Measurements from ENCODE around the gene SAP25. TPM values are rescaled to one million over a fixed set of nuclear protein-coding genes. Genes with fewer than 3 reads are reported as not detected.

The SAP25 gene
- total and polyA plus RNA-seq, 2 of the 4 experiments (the other 2 are of a cell fraction), result 1.8 TPM; not detected in 1

DNA sequence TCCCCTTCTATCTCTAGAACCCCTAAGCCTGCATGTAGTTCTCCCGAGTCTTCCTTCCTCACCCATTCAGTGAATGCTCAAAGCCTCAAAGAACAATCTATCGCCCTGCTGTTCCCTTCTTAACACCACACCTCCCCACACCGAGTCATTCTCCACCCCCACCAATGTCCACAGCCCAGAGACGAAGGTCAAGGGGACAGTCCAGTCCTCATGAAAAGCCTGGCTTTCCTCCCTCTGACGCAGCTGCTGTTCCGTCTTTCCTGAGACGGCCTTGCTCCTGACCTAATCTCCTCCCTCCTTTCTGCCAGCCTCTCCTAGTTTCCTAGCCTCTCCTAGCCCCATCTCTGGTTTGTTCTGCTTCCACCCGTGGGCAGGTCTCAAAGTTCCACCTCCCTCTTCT lies 47.9 kb upstream of the SAP25 start:
- WGBS, 2 experiments (ENCODE audit: extremely low coverage in 2 of 2, insufficient read length in 1 of 2), result 81% methylated on average over 8 of the region's 8 CpGs; no CpG with 5 or more reads in 1 of the 2 experiments

More for the DNA sequence above, 47.9 kb upstream of the SAP25 start:
- H3K9me3 ChIP-seq (ENCODE audit: control insufficient read depth, insufficient read depth, low read length), result no peaks in the 10 kb centered on the region
- no peak overlapping the region for H2BK5ac ChIP-seq (ENCODE audit: low read depth, low read length, poor library complexity, severe bottlenecking)
- no peak overlapping the region for H3K14ac ChIP-seq (replicated peaks; ENCODE audit: low read depth, low read length)
- H2BK15ac ChIP-seq (ENCODE audit: low read depth, low read length), result no peak overlapping the region
- H2AK5ac ChIP-seq (ENCODE audit: low read depth, low read length), result no peak overlapping the region
- peaks cover 7% of the 10 kb centered on the region for H3K9me1 ChIP-seq (ENCODE audit: insufficient read depth, low read length)
- peaks cover 4% of the 10 kb centered on the region for H3K36me3 ChIP-seq (ENCODE audit: control insufficient read depth, insufficient read depth, low read length)
- H4K20me1 ChIP-seq (ENCODE audit: insufficient read depth, low read length), result no peaks in the 10 kb centered on the region; the same call in 1 of the 2 replicates
- no peak overlapping the region for H4K8ac ChIP-seq (ENCODE audit: low read depth in 2 of 2, low read length in 2 of 2)
- no peak overlapping the region for H2BK20ac ChIP-seq (ENCODE audit: low read depth, low read length)
- H2BK120ac ChIP-seq (ENCODE audit: low read depth, low read length), result no peak overlapping the region
- ChIA-PET POLR2A (ENCODE audit: unreplicated experiment) (no interaction called here), CTCF (no interaction called here)
- BruUV-seq (replicated peaks), result no TSS peak
- H3K9ac ChIP-seq (ENCODE audit: low read depth, low read length), result no peak overlapping the region
- H3K56ac ChIP-seq (ENCODE audit: extremely low read depth, insufficient read depth, low read length), result no peak overlapping the region
- ATAC-seq (ENCODE audit: low read depth), result no peak
- no peak overlapping the region for H3K4me2 ChIP-seq (ENCODE audit: low read depth, low read length)
- H3K27me3 ChIP-seq (ENCODE audit: control insufficient read depth, insufficient read depth, low read length), result no peaks in the 10 kb centered on the region
- H3K79me1 ChIP-seq (ENCODE audit: low read depth in 1 of 2, low read length in 2 of 2), result no peaks in the 10 kb centered on the region; a peak in 1 of 4 replicates
- TF ChIP-seq RAD21 (IDR thresholded peaks at IDR 0.05; ENCODE audit: low read length) (no peak), SMC3 (IDR thresholded peaks at IDR 0.05; ENCODE audit: low read depth, low read length) (no peak), MAFK (IDR thresholded peaks at IDR 0.05; ENCODE audit: low read depth, low read length) (no peak), FOS (IDR thresholded peaks at IDR 0.05; ENCODE audit: low read depth, low read length) (no peak), MXI1 (IDR thresholded peaks at IDR 0.05; ENCODE audit: borderline replicate concordance, low read depth, low read length) (no peak), BHLHE40 (IDR thresholded peaks at IDR 0.05; ENCODE audit: low read depth, low read length) (no peak), POLR2A (IDR thresholded peaks at IDR 0.05; ENCODE audit: low read depth, low read length) (no peak), MAZ (IDR thresholded peaks at IDR 0.05; ENCODE audit: borderline replicate concordance, low read depth, low read length) (no peak), RFX5 (IDR thresholded peaks at IDR 0.05; ENCODE audit: low read depth, low read length) (no peak), CHD1 (IDR thresholded peaks at IDR 0.05; ENCODE audit: low read depth, low read length) (no peak), RCOR1 (IDR thresholded peaks at IDR 0.05; ENCODE audit: insufficient replicate concordance, low read length) (no peak), NFE2L2 (IDR thresholded peaks at IDR 0.05; ENCODE audit: low read depth, low read length) (no peak), CEBPB (IDR thresholded peaks at IDR 0.05; ENCODE audit: low read depth, low read length) (no peak)
- TF ChIP-seq, protein P1, sequence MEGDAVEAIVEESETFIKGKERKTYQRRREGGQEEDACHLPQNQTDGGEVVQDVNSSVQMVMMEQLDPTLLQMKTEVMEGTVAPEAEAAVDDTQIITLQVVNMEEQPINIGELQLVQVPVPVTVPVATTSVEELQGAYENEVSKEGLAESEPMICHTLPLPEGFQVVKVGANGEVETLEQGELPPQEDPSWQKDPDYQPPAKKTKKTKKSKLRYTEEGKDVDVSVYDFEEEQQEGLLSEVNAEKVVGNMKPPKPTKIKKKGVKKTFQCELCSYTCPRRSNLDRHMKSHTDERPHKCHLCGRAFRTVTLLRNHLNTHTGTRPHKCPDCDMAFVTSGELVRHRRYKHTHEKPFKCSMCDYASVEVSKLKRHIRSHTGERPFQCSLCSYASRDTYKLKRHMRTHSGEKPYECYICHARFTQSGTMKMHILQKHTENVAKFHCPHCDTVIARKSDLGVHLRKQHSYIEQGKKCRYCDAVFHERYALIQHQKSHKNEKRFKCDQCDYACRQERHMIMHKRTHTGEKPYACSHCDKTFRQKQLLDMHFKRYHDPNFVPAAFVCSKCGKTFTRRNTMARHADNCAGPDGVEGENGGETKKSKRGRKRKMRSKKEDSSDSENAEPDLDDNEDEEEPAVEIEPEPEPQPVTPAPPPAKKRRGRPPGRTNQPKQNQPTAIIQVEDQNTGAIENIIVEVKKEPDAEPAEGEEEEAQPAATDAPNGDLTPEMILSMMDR (conservative IDR thresholded peaks at IDR 0.05; ENCODE audit: low read depth, low read length), result no peak
- TF ChIP-seq, protein P2, sequence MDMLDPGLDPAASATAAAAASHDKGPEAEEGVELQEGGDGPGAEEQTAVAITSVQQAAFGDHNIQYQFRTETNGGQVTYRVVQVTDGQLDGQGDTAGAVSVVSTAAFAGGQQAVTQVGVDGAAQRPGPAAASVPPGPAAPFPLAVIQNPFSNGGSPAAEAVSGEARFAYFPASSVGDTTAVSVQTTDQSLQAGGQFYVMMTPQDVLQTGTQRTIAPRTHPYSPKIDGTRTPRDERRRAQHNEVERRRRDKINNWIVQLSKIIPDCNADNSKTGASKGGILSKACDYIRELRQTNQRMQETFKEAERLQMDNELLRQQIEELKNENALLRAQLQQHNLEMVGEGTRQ (IDR thresholded peaks at IDR 0.05; ENCODE audit: low read depth, low read length), result no peak
- TF ChIP-seq, protein P3, sequence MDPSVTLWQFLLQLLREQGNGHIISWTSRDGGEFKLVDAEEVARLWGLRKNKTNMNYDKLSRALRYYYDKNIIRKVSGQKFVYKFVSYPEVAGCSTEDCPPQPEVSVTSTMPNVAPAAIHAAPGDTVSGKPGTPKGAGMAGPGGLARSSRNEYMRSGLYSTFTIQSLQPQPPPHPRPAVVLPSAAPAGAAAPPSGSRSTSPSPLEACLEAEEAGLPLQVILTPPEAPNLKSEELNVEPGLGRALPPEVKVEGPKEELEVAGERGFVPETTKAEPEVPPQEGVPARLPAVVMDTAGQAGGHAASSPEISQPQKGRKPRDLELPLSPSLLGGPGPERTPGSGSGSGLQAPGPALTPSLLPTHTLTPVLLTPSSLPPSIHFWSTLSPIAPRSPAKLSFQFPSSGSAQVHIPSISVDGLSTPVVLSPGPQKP (IDR thresholded peaks at IDR 0.05; ENCODE audit: borderline replicate concordance, low read depth, low read length), result no peak
- H3K23ac ChIP-seq (ENCODE audit: low read depth, low read length), result no peak overlapping the region
- intact Hi-C loops (cut with micrococcal nuclease) (no loop called here), dilution Hi-C loops (cut with HindIII; ENCODE audit: low sequenced_read_pairs, unreplicated experiment) (no loop called here), in situ Hi-C loops (cut with MboI; ENCODE audit: low sequenced_read_pairs) (no loop called here)
- no peak overlapping the region for H4K91ac ChIP-seq (ENCODE audit: insufficient read depth, low read depth, low read length)
- H3K4me1 ChIP-seq (ENCODE audit: control insufficient read depth, insufficient read depth, low read length), result no peaks in the 10 kb centered on the region
- DNase-seq, result no peak
- no peak overlapping the region for H3K4me3 ChIP-seq (ENCODE audit: insufficient read depth, low read depth, low read length)
- H3K27ac ChIP-seq (ENCODE audit: insufficient read depth, low read length), result no peak overlapping the region
- H3K4ac ChIP-seq (ENCODE audit: low read depth, low read length), result no peak overlapping the region
- no peak overlapping the region for H2AK9ac ChIP-seq (replicated peaks; ENCODE audit: low read depth, low read length, poor library complexity)
- no peak overlapping the region for H3K18ac ChIP-seq (ENCODE audit: low read depth, low read length)
- H2AFZ ChIP-seq (replicated peaks; ENCODE audit: low read length, poor library complexity), result no peak overlapping the region
- no peak overlapping the region for H4K5ac ChIP-seq (ENCODE audit: low read depth, low read length)
